GM10248 (cell line): ENCODE measurements around the gene IBSP.

Experiments
- CTCF ChIA-PET: fragments of 300-600 bp; sonication (Branson Sonifier 250); formaldehyde crosslinking; extraction: SDS; loops from one replicate; lab custom pipeline; 2021; ENCODE audit warnings: antibody characterized with exemption; lab: Yijun Ruan, JAX
- POLR2A ChIA-PET: fragments of 350-650 bp; sonication (Branson Sonifier 250); formaldehyde crosslinking; extraction: SDS; loops from one replicate; lab custom pipeline; 2020; ENCODE audit warnings: antibody characterized with exemption; lab: Yijun Ruan, JAX
- DNase-seq: peaks from one replicate; pipeline ENCODE4 v3.0.0; 2012; ENCODE audit errors: extremely low spot score
- CTCF ChIP-seq: IDR thresholded peaks from 2 replicates; pipeline ENCODE4 v1.5.1; 2012; ENCODE audit warnings: mild to moderate bottlenecking, low read depth; ENCODE audit errors: extremely low read depth, missing control alignments, control extremely low read depth

IBSP gene

GRCh38 chr4:87832669-87833068 is 33.3 kb downstream of the IBSP start, which contains the start of gene MEPE:
TSS of gene MEPE (plus strand) at chr4:87832969. CDS start at chr4:87834715, 1,746 bp downstream.
- DNase-seq, result no peak
- POLR2A ChIA-PET, result no interaction called here
- CTCF ChIA-PET, result interaction anchor here (0.7 to 1.4 kb wide), 2 partner anchors 11 to 379 kb away, joined by 3 to 4 read pairs; no protein-coding TSS in a partner anchor

GRCh38 chr4:87834401-87834800 is 35.0 kb downstream of the IBSP start:
- CTCF ChIA-PET, result interaction anchor here (1.0 to 1.1 kb wide), 3 partner anchors 10 to 157 kb away, joined by 3 to 5 read pairs (median 3); no protein-coding TSS in a partner anchor
- POLR2A ChIA-PET, result no interaction called here

More at GRCh38 chr4:87832669-87833068, 33.3 kb downstream of the IBSP start, which contains the start of gene MEPE:
- TF ChIP-seq CTCF, result no peak

GRCh38 chr4:87835197-87835596 is 35.8 kb downstream of the IBSP start:
- ChIA-PET POLR2A (no interaction called here), CTCF (interaction anchor here (1.0 kb wide), 1 partner anchor 14 kb away, joined by 3 read pairs; no protein-coding TSS in a partner anchor)
- no peak for DNase-seq
- no peak for TF ChIP-seq CTCF

More at GRCh38 chr4:87834401-87834800, 35.0 kb downstream of the IBSP start:
- no peak for DNase-seq
- TF ChIP-seq CTCF, result no peak

GRCh38 chr4:87835743-87836142 is 36.4 kb downstream of the IBSP start:
- no peak for TF ChIP-seq CTCF
- DNase-seq, result no peak
- CTCF ChIA-PET, result no interaction called here
- POLR2A ChIA-PET, result no interaction called here

GRCh38 chr4:87838205-87838604 is 38.9 kb downstream of the IBSP start:
- TF ChIP-seq CTCF, result no peak
- ChIA-PET CTCF (interaction anchor here (0.9 to 3.1 kb wide), 8 partner anchors 9 to 161 kb away, joined by 3 to 19 read pairs (median 4); no protein-coding TSS in a partner anchor), POLR2A (no interaction called here)
- DNase-seq, result no peak

GRCh38 chr4:87838890-87839591 is 39.7 kb downstream of the IBSP start:
- ChIA-PET CTCF (interaction anchor here (0.9 to 3.1 kb wide), 11 partner anchors 9 to 377 kb away, joined by 3 to 19 read pairs (median 4); no protein-coding TSS in a partner anchor), POLR2A (no interaction called here)
- peak; percentile 31 for DNase-seq
- TF ChIP-seq CTCF, result peak; percentile 50
